ENCODE results near the gene RAD51AP2. TPM values are rescaled to one million over a fixed set of nuclear protein-coding genes. Genes with fewer than 3 reads are reported as not detected.
"Not testable (repeated sequence)": the region's sequence is repeated elsewhere in the genome, so short reads cannot be mapped to it uniquely, and the experiment has no call there.

Gene RAD51AP2
- total RNA-seq, 2 donors from 2014 or later: not detected

DNA sequence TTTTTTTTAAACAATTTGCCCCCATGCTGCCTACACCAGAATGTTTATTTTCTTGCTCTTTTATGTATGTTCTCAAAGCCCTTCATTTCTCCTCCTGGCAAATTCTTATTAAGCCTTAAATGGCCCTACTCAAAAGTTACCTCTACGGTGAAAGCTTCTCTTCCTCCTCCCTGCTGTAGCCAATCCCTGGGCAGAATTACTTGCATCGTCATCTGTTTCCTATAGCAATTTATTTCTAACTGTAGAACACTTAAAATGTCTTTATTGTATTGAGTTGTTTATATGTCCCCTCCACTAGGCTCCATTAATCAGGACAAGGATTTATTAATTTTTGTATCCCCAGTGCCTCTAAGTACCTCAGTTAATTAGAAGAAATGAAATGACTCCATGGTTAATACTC is 2.5 kb upstream of the RAD51AP2 start:
- no peaks in the 10 kb centered on the region for H3K36me3 Mint-ChIP-seq (ENCODE audit: insufficient read depth in 2 of 2)
- peaks cover 21% of the 10 kb centered on the region for H3K27me3 Mint-ChIP-seq (ENCODE audit: low read depth)
- H3K4me1 Mint-ChIP-seq (ENCODE audit: low read depth): no peaks in the 10 kb centered on the region
- H3K4me3 Mint-ChIP-seq: no peak overlapping the region
- DNase-seq (no peak), ATAC-seq (replicated peaks in 1 of 2) (no peak)
- no peak overlapping the region for H3K27ac Mint-ChIP-seq
- no peaks in the 10 kb centered on the region for H3K9me3 Mint-ChIP-seq

DNA sequence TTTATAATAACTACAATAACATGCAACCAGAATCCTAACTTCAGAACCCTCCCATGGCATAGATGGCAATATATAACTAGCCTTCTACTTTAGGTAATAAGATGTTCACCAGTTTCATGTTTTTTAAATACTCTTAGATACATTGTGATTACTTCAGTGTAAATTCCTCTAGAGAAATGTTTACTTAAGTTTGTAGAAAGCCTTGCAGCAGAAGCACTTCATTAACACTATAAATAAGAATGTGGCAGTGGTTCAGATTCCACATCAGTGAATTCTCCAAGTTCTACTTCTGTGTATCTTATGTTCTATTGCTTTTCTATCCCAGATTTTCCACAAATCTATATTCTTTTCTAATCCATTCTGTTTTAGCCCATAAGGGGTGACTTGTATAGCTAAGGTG is 1.2 kb upstream of the RAD51AP2 start:
- no peak overlapping the region for H3K4me3 Mint-ChIP-seq
- no peaks in the 10 kb centered on the region for H3K9me3 Mint-ChIP-seq
- H3K27ac Mint-ChIP-seq: no peak overlapping the region
- H3K36me3 Mint-ChIP-seq (ENCODE audit: insufficient read depth in 2 of 2): no peaks in the 10 kb centered on the region
- H3K27me3 Mint-ChIP-seq (ENCODE audit: low read depth): peaks cover 16% of the 10 kb centered on the region
- no peaks in the 10 kb centered on the region for H3K4me1 Mint-ChIP-seq (ENCODE audit: low read depth)
- DNase-seq (no peak), ATAC-seq (replicated peaks in 1 of 2) (no peak)

DNA sequence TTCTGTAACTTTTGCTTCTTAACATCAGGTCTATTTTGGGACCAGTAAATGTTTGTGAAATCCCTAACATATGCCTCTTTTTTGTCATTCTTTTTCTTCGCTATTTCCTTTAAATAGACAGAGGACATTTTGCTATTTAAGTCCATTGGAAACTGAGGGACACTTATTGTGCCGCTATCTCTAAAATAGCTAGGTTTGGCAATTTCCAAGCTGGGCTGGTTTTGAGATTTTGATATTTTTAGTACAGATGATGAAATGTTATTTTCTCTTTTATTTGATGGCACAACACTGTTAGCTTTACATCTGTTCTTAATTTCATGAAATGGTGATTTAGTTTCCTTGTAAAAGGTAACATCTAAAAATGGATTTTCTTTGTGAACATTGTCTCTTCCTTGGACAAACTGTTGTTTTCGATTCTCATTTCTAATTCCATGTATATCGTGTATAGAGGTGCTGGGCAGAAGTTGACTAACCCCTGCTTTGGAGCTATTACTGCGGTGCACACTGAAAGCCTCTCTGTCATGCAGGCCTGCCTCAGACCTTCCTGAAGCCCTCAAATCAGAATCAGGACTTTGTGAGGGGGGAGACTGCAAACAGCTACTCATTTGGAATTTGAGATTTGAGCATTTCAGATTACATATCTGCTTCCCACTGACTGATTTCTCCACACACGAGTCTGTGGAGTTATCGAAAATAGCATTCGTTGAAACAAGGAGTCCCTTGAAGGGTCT is 594 bp downstream of the RAD51AP2 start:
- H3K36me3 Mint-ChIP-seq (ENCODE audit: insufficient read depth in 2 of 2): no peaks in the 10 kb centered on the region
- H3K4me3 Mint-ChIP-seq: no peak overlapping the region
- ATAC-seq (replicated peaks in 1 of 2) (no peak), DNase-seq (no peak)
- H3K27me3 Mint-ChIP-seq (ENCODE audit: low read depth): peaks cover 16% of the 10 kb centered on the region
- no peaks in the 10 kb centered on the region for H3K4me1 Mint-ChIP-seq (ENCODE audit: low read depth)
- no peaks in the 10 kb centered on the region for H3K9me3 Mint-ChIP-seq
- H3K27ac Mint-ChIP-seq: no peak overlapping the region

GRCh38 chr2:17515652-17516051 is 2.6 kb downstream of the RAD51AP2 start:
- Mint-ChIP-seq H3K36me3 (ENCODE audit: insufficient read depth in 2 of 2) (no peaks in the 10 kb centered on the region), H3K27me3 (ENCODE audit: low read depth) (peaks cover 16% of the 10 kb centered on the region), H3K27ac (no peak overlapping the region), H3K4me3 (no peak overlapping the region), H3K4me1 (ENCODE audit: low read depth) (no peaks in the 10 kb centered on the region), H3K9me3 (no peaks in the 10 kb centered on the region)
- ATAC-seq (replicated peaks in 1 of 2): no peak
- no peak for DNase-seq

- no peak for ATAC-seq (replicated peaks in 1 of 2)
- H3K27ac Mint-ChIP-seq: no peak overlapping the region
- DNase-seq: no peak
- H3K4me3 Mint-ChIP-seq: no peak overlapping the region
- no peaks in the 10 kb centered on the region for H3K27me3 Mint-ChIP-seq (ENCODE audit: low read depth)
- no peaks in the 10 kb centered on the region for H3K36me3 Mint-ChIP-seq (ENCODE audit: insufficient read depth in 2 of 2)
- peaks cover 3% of the 10 kb centered on the region in 2 donors for H3K9me3 Mint-ChIP-seq
- H3K4me1 Mint-ChIP-seq (ENCODE audit: low read depth): no peaks in the 10 kb centered on the region
Measured at GRCh38 chr2:17506736-17507616, 11.3 kb downstream of the RAD51AP2 start.

DNA sequence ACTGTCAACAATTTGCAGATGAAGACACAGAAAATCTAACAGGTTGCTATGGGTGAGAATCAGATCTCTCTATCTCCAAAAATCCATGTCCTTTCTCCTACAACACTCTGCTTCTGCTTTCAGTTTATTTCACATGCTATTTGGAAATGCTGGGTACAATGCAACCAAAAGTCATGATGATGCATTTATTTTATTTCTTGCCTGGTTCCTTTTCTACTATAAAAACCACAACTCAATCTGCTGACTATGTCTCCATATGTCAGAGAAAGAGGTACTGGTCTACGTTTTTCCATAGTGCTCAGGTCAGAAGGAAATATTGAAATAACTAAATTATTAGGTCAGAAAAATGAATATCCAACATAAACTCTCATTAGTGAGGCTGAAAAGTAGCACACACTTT is 20.5 kb downstream of the RAD51AP2 start:
- no peaks in the 10 kb centered on the region for H3K27me3 Mint-ChIP-seq (ENCODE audit: low read depth)
- no peaks in the 10 kb centered on the region for H3K36me3 Mint-ChIP-seq (ENCODE audit: insufficient read depth in 2 of 2)
- no peaks in the 10 kb centered on the region for H3K9me3 Mint-ChIP-seq
- H3K4me3 Mint-ChIP-seq: no peak overlapping the region
- H3K4me1 Mint-ChIP-seq (ENCODE audit: low read depth): no peaks in the 10 kb centered on the region
- no peak for DNase-seq
- ATAC-seq (replicated peaks in 1 of 2): no peak
- H3K27ac Mint-ChIP-seq: no peak overlapping the region

DNA sequence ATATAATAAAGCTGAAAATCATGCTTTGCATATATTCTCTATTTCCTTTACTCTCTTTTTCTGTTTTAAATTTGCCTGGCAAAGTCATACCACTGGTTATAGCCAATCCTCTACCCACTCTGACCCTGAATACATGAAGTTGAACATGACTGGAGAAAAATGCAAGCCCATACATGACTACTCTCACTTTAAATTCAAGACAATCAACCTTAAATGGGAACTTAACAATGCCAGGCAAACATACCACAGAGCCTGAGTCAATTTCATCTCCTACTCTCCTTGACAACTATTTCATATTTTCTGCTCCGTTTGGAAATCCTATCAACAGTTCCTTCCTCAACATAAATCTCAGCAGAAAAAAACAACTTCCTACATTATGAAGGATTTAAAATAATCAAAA is 22.6 kb downstream of the RAD51AP2 start:
- Mint-ChIP-seq H3K27ac (no peak overlapping the region), H3K4me3 (no peak overlapping the region), H3K9me3 (no peaks in the 10 kb centered on the region), H3K4me1 (ENCODE audit: low read depth) (no peaks in the 10 kb centered on the region), H3K27me3 (ENCODE audit: low read depth) (no peaks in the 10 kb centered on the region), H3K36me3 (ENCODE audit: insufficient read depth in 2 of 2) (no peaks in the 10 kb centered on the region)
- DNase-seq (no peak), ATAC-seq (replicated peaks in 1 of 2) (no peak)

DNA sequence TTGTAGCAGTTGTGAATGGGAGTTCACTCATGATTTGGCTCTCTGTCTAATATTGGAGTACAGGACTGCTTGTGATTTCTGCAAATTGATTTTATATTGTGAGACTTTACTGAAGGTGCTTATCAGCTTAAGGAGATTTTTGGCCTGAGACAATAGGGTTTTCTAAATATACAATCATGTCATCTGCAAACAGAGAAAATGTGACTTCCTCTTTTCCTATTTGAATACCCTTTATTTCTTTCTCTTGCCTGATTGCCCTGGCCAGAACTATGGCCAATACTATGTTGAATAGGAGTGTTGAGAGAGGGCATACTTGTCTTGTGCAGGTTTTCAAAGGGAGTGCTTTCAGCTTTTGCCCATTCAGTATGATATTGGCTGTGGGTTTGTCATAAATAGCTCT is 28.1 kb downstream of the RAD51AP2 start:
- not testable (repeated sequence) for ATAC-seq (replicated peaks in 1 of 2); H3K4me3 Mint-ChIP-seq; H3K36me3 Mint-ChIP-seq (ENCODE audit: insufficient read depth in 2 of 2); H3K27ac Mint-ChIP-seq; DNase-seq; H3K4me1 Mint-ChIP-seq (ENCODE audit: low read depth); H3K27me3 Mint-ChIP-seq (ENCODE audit: low read depth)
- H3K9me3 Mint-ChIP-seq: peaks cover 0 to 10% of the 10 kb centered on the region in 2 donors

GRCh38 chr2:17488610-17489009 is 29.6 kb downstream of the RAD51AP2 start:
- H3K9me3 Mint-ChIP-seq: peaks cover 0 to 10% of the 10 kb centered on the region in 2 donors
- H3K27ac Mint-ChIP-seq; ATAC-seq (replicated peaks in 1 of 2); H3K27me3 Mint-ChIP-seq (ENCODE audit: low read depth); H3K36me3 Mint-ChIP-seq (ENCODE audit: insufficient read depth in 2 of 2); DNase-seq; H3K4me1 Mint-ChIP-seq (ENCODE audit: low read depth); H3K4me3 Mint-ChIP-seq: not testable (repeated sequence)

DNA sequence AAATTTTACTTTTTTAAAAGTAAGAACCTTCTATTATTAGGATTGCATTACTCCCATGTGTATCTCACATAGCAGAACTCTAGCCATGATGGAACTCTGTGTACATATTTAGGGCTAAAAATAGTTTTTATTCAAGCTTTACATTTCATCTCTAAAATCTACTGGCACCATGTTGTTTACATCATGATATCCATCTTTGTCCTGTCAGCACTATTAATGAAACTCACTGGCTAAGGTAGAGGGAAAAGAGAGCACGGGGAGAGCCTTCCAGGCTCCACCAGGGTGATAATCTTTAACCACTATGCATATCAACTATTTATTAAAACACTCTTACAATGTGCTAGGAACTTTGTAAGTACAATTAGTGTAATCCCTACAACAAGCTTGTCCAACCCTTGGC is 34.7 kb downstream of the RAD51AP2 start:
- Mint-ChIP-seq H3K27me3 (ENCODE audit: low read depth) (no peaks in the 10 kb centered on the region), H3K4me3 (no peak overlapping the region), H3K4me1 (ENCODE audit: low read depth) (no peaks in the 10 kb centered on the region), H3K9me3 (peaks cover 4 to 8% of the 10 kb centered on the region in 2 donors), H3K27ac (no peak overlapping the region), H3K36me3 (ENCODE audit: insufficient read depth in 2 of 2) (no peaks in the 10 kb centered on the region)
- ATAC-seq (replicated peaks in 1 of 2): no peak
- DNase-seq: no peak

DNA sequence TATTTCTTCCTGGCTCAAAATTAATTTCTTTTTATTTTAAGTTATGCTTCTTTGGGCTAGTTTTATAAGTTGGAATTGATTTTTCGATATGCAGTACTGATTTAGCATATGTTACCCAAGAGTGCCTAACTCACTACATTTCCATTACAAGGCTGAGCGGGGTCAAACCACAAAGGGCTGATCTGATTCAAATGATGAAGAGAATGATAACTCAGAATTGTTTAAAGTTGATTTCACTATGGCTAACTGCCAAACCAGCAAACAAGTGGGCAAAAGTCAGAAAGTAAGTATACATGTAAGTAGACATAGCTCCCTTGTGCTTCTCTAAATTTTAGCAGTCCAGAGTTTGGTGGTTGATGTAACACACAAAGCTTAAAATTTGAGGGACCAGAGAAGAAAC is 35.6 kb downstream of the RAD51AP2 start:
- Mint-ChIP-seq H3K27me3 (ENCODE audit: low read depth) (no peaks in the 10 kb centered on the region), H3K36me3 (ENCODE audit: insufficient read depth in 2 of 2) (no peaks in the 10 kb centered on the region), H3K27ac (no peak overlapping the region), H3K4me1 (ENCODE audit: low read depth) (no peaks in the 10 kb centered on the region), H3K9me3 (peaks cover 4 to 8% of the 10 kb centered on the region in 2 donors), H3K4me3 (no peak overlapping the region)
- no peak for ATAC-seq (replicated peaks in 1 of 2)
- DNase-seq: no peak

- Mint-ChIP-seq H3K9me3 (peaks cover 4 to 8% of the 10 kb centered on the region in 2 donors), H3K36me3 (ENCODE audit: insufficient read depth in 2 of 2) (no peaks in the 10 kb centered on the region), H3K4me3 (no peak overlapping the region), H3K27me3 (ENCODE audit: low read depth) (no peaks in the 10 kb centered on the region), H3K4me1 (ENCODE audit: low read depth) (no peaks in the 10 kb centered on the region), H3K27ac (no peak overlapping the region)
- DNase-seq: no peak
- ATAC-seq (replicated peaks in 1 of 2): no peak
Measured at GRCh38 chr2:17479875-17480274, 38.4 kb downstream of the RAD51AP2 start.

DNA sequence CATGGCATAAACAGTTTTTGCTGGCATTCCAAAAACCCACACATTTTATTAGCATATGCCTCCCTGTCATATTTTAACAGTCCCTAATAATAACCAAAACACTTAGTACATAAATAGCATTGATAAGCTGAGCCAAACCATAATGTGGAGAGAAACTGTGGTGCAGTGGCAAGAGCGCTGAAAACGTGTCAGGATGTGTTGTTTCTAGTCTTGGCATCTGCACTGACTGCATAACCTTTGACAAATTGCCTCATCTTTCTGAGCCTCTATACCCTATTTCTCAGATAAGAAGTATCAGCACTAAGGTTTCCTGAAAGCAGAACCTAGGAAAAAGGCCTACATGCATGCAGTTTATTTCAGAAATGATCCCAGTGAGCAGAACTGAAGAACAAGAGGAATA is 41.4 kb downstream of the RAD51AP2 start:
- Mint-ChIP-seq H3K4me1 (ENCODE audit: low read depth) (no peaks in the 10 kb centered on the region), H3K27me3 (ENCODE audit: low read depth) (no peaks in the 10 kb centered on the region), H3K9me3 (peaks cover 0 to 5% of the 10 kb centered on the region in 2 donors), H3K36me3 (ENCODE audit: insufficient read depth in 2 of 2) (no peaks in the 10 kb centered on the region), H3K27ac (no peak overlapping the region), H3K4me3 (no peak overlapping the region)
- no peak for ATAC-seq (replicated peaks in 1 of 2)
- DNase-seq: no peak

Measured in activated T-cell treated with anti-CD3 and anti-CD28 coated beads, Interleukin-2, amount 50 U/mL, for 72 hours (primary cell).